H1 (cell line): Measurements from ENCODE around the gene SUZ12. TPM values are rescaled to one million over a fixed set of nuclear protein-coding genes. Genes with fewer than 3 reads are reported as not detected.
A peak's percentile ranks its signal among the peaks of the same experiment; 100 is the strongest.
"Not testable (repeated sequence)": the region's sequence is repeated elsewhere in the genome, so short reads cannot be mapped to it uniquely, and the experiment has no call there.

Source experiments
- CTCF ChIA-PET: fragments of 300-600 bp; sonication (Branson Sonifier 250); formaldehyde crosslinking; loops from one replicate; lab custom pipeline; 2021; ENCODE audit not compliant: partially characterized antibody; lab: Charles Lee
- POLR2A ChIA-PET: fragments of 300-600 bp; sonication (Branson Sonifier 250); formaldehyde crosslinking; loops from one replicate; lab custom pipeline; 2021; ENCODE audit warnings: inconsistent platforms; ENCODE audit not compliant: partially characterized antibody; lab: Charles Lee
- DNase-seq, 2 experiments: peaks; one replicate each; pipeline versions ENCODE4 v3.0.0 to v3.0.0-alpha.2; 2010 to 2022; ENCODE audit warnings: low spot score in 2 of 2, low read depth in 1 of 2, mixed read lengths in 1 of 2
- FAIRE-seq: peaks from 2 replicates; lab custom pipeline; 2011; peaks lifted over from hg19 to GRCh38; lab: Jason Lieb, UNC
- H2AFZ ChIP-seq: 2 replicates; pipeline ENCODE4 v1.8.1; 2012; ENCODE audit warnings: low read length, inconsistent platforms
- H2AK5ac ChIP-seq: 2 replicates; pipeline ENCODE4 v1.6.1; 2013; ENCODE audit warnings: low read depth, low read length
- H2BK120ac ChIP-seq: replicated peaks from 2 replicates; pipeline ENCODE3; 2013; ENCODE audit warnings: low read depth, low read length, inconsistent platforms
- H2BK12ac ChIP-seq: 2 replicates; pipeline ENCODE4 v1.6.1; 2013; ENCODE audit warnings: low read depth, low read length
- H2BK15ac ChIP-seq: 2 replicates; pipeline ENCODE4 v1.6.1; 2013; ENCODE audit warnings: low read length
- H2BK20ac ChIP-seq: 2 replicates; pipeline ENCODE4 v1.6.1; 2013; ENCODE audit warnings: low read length
- H2BK5ac ChIP-seq: 2 replicates; pipeline ENCODE4 v1.6.1; 2013; ENCODE audit warnings: low read depth, low read length
- H3K14ac ChIP-seq: 2 replicates; pipeline ENCODE4 v1.6.1; 2013; ENCODE audit warnings: inconsistent platforms; ENCODE audit not compliant: insufficient read length
- H3K18ac ChIP-seq: 2 replicates; pipeline ENCODE4 v1.6.1; 2013; ENCODE audit warnings: low read length; ENCODE audit errors: extremely low read depth
- H3K23ac ChIP-seq: 2 replicates; pipeline ENCODE4 v1.6.1; 2013; ENCODE audit warnings: inconsistent platforms; ENCODE audit not compliant: insufficient read length
- H3K23me2 ChIP-seq: 2 replicates; pipeline ENCODE4 v1.6.1; 2013; ENCODE audit warnings: low read depth, low read length
- H3K27ac ChIP-seq: 2 replicates; pipeline ENCODE4 v1.6.1; 2011; ENCODE audit warnings: low read depth, low read length, inconsistent platforms
- H3K27me3 ChIP-seq, 4 experiments: replicated peaks in 1 of 4; 1 replicate in 1 of 4; 2 replicates in 3 of 4; pipeline versions ENCODE4 v1.6.1 to v1.8.1; 2011 to 2013; ENCODE audit warnings: low read length in 3 of 4, mild to moderate bottlenecking in 3 of 4, inconsistent platforms in 2 of 4, mixed read lengths in 2 of 4, moderate library complexity in 1 of 4; ENCODE audit not compliant: control insufficient read depth in 3 of 4, insufficient read depth in 3 of 4; ENCODE audit errors: extremely low read depth in 1 of 4
- H3K36me3 ChIP-seq, 4 experiments: 2 replicates each; pipeline versions ENCODE4 v1.6.1 to v1.8.1; 2011 to 2013; ENCODE audit warnings: mild to moderate bottlenecking in 4 of 4, low read length in 3 of 4, moderate library complexity in 2 of 4, control low read depth in 1 of 4, inconsistent platforms in 1 of 4; ENCODE audit not compliant: insufficient read depth in 4 of 4, control insufficient read depth in 2 of 4
- H3K4ac ChIP-seq: replicated peaks from 2 replicates; pipeline ENCODE3; 2013; ENCODE audit warnings: low read length, low read depth, mixed read lengths, inconsistent platforms; ENCODE audit not compliant: insufficient read length
- H3K4me1 ChIP-seq, 4 experiments: replicated peaks in 1 of 4; 1 replicate in 1 of 4; 2 replicates in 3 of 4; pipeline versions ENCODE4 v1.6.1 to v1.8.1; 2011 to 2013; ENCODE audit warnings: low read length in 3 of 4, inconsistent platforms in 2 of 4, mixed read lengths in 1 of 4; ENCODE audit not compliant: insufficient read depth in 4 of 4, control insufficient read depth in 3 of 4
- H3K4me2 ChIP-seq, 2 experiments: 2 replicates each; pipeline versions ENCODE4 v1.6.1 to v1.8.1; 2011 to 2013; ENCODE audit warnings: low read depth in 2 of 2, low read length in 2 of 2, control low read depth in 1 of 2, inconsistent platforms in 1 of 2, mild to moderate bottlenecking in 1 of 2; ENCODE audit not compliant: insufficient read depth in 1 of 2
- H3K4me3 ChIP-seq, 4 experiments: fragments of 200-600, 300-600 bp in 1 of 4; sonication (generic), shearing (Covaris generic), sonication (Bioruptor Twin) in 1 of 4; 2 replicates each; pipeline versions ENCODE4 v1.5.1 to v1.8.1; 2011 to 2016; ENCODE audit warnings: low read length in 4 of 4, low read depth in 3 of 4, control low read depth in 2 of 4, inconsistent platforms in 2 of 4, mild to moderate bottlenecking in 2 of 4, mixed read lengths in 1 of 4, moderate library complexity in 1 of 4; ENCODE audit not compliant: insufficient read depth in 2 of 4; ENCODE audit errors: extremely low read depth in 1 of 4
- H3K56ac ChIP-seq: replicated peaks from 2 replicates; pipeline ENCODE3; 2013; ENCODE audit warnings: low read depth, mild to moderate bottlenecking, mixed read lengths, low read length, inconsistent platforms; ENCODE audit not compliant: insufficient read length
- H3K79me1 ChIP-seq: 2 replicates; pipeline ENCODE4 v1.6.1; 2013; ENCODE audit warnings: low read depth, low read length, control low read depth
- H3K79me2 ChIP-seq, 2 experiments: 2 replicates each; pipeline versions ENCODE4 v1.6.1 to v1.8.1; 2012 to 2013; ENCODE audit warnings: low read length in 2 of 2, mild to moderate bottlenecking in 2 of 2, inconsistent platforms in 1 of 2; ENCODE audit not compliant: insufficient read depth in 2 of 2, control insufficient read depth in 1 of 2
- H3K9ac ChIP-seq, 4 experiments: replicated peaks in 1 of 4; 1 replicate in 1 of 4; 2 replicates in 3 of 4; pipeline versions ENCODE4 v1.6.1 to v1.8.1; 2011 to 2013; ENCODE audit warnings: low read depth in 3 of 4, low read length in 3 of 4, control low read depth in 2 of 4, mild to moderate bottlenecking in 2 of 4, moderate library complexity in 2 of 4, inconsistent platforms in 1 of 4; ENCODE audit errors: extremely low read depth in 1 of 4
- H3K9me3 ChIP-seq, 2 experiments: 2 replicates each; pipeline versions ENCODE4 v1.6.1 to v1.8.1; 2012 to 2013; ENCODE audit warnings: mild to moderate bottlenecking in 2 of 2, moderate library complexity in 2 of 2, control low read depth in 1 of 2, inconsistent platforms in 1 of 2, low read depth in 1 of 2, low read length in 1 of 2, mixed read lengths in 1 of 2; ENCODE audit not compliant: insufficient read depth in 2 of 2
- H4K20me1 ChIP-seq, 2 experiments: replicated peaks in 1 of 2; 2 replicates each; pipeline versions ENCODE3 to v1.8.1; 2011 to 2013; ENCODE audit warnings: inconsistent platforms in 2 of 2, low read length in 2 of 2, mild to moderate bottlenecking in 1 of 2; ENCODE audit not compliant: insufficient read depth in 2 of 2, control insufficient read depth in 1 of 2
- H4K5ac ChIP-seq: 2 replicates; pipeline ENCODE4 v1.6.1; 2013; ENCODE audit warnings: low read length, low read depth, mixed read lengths, inconsistent platforms; ENCODE audit not compliant: insufficient read length
- H4K8ac ChIP-seq: 2 replicates; pipeline ENCODE4 v1.8.0; 2013; ENCODE audit warnings: mild to moderate bottlenecking, moderate library complexity, low read length, inconsistent platforms; ENCODE audit not compliant: insufficient read depth; ENCODE audit errors: extremely low read depth
- H4K91ac ChIP-seq: replicated peaks from 2 replicates; pipeline ENCODE3; 2013; ENCODE audit warnings: low read length, mixed read lengths, inconsistent platforms; ENCODE audit not compliant: insufficient read length
- WGBS, 2 experiments: shearing (Covaris generic) in 1 of 2; methylation state at CpG; one replicate each; pipeline versions ENCODE4 v1.1.6 to v1.1.7; 2013 to 2015; ENCODE audit warnings: low lambda C conversion rate in 2 of 2, mixed read lengths in 2 of 2, inconsistent platforms in 1 of 2, low coverage in 1 of 2, missing lambda C conversion rate in 1 of 2; ENCODE audit not compliant: insufficient replicate concordance in 2 of 2, insufficient coverage in 1 of 2, insufficient read length in 1 of 2; ENCODE audit errors: extremely low coverage in 1 of 2, missing lambda C conversion rate in 1 of 2; 5-methylcytosine and 5-hydroxymethylcytosine counted together
- polyA plus RNA-seq, 7 experiments: library from polyadenylated mRNA; depleted of rRNA in 3 of 7; stranded (reverse) in 5 of 7; unstranded in 2 of 7; fragments of >200 nt in 5 of 7; fragments of 200-250 nt in 2 of 7; gene quantifications; 1 replicate in 5 of 7; 2 replicates in 1 of 7; 4 replicates in 1 of 7; pipeline versions ENCODE4 v1.2.1 to v1.2.3, GENCODE V29; 2011 to 2013; ENCODE audit warnings: missing spikeins in 2 of 7, mixed read lengths in 2 of 7
- total RNA-seq: library from RNA; stranded (reverse); fragmentation: NEBNext Ultra II Directional; extraction: Animal tissue kit (Norgen Biotek cat#: 25700); gene quantifications from 2 replicates; pipeline ENCODE4 v1.2.1, GENCODE V29; 2021

The SUZ12 gene
- total and polyA plus RNA-seq, 2 of the 8 experiments (the other 6 are each of a cell fraction or from before 2014, with no cell fraction given), result 9.1 to 34.6 TPM

- H3K79me1 ChIP-seq, H2BK20ac ChIP-seq, CTCF ChIA-PET, H2BK15ac ChIP-seq, H3K4me1 ChIP-seq, H3K36me3 ChIP-seq, H3K4me3 ChIP-seq, H3K4me2 ChIP-seq, H2BK120ac ChIP-seq, H4K91ac ChIP-seq, H4K8ac ChIP-seq, H2AFZ ChIP-seq, H3K4ac ChIP-seq, DNase-seq, H3K9me3 ChIP-seq, H3K9ac ChIP-seq, FAIRE-seq, H4K5ac ChIP-seq, H3K79me2 ChIP-seq, H3K56ac ChIP-seq, H3K27ac ChIP-seq, H4K20me1 ChIP-seq, H3K14ac ChIP-seq, H3K27me3 ChIP-seq, H3K23ac ChIP-seq, POLR2A ChIA-PET, H3K23me2 ChIP-seq: not testable (repeated sequence)
- peak overlapping the region; percentile 94 for H2BK5ac ChIP-seq
- WGBS, 2 experiments, result 71% methylated on average over 4 of the region's 4 CpGs; no CpG with 5 or more reads in 1 of the 2 experiments
- peak overlapping the region; percentile 99 for H2AK5ac ChIP-seq
- H3K18ac ChIP-seq, result peak overlapping the region; percentile 9; the same call in 1 of the 2 replicates
- peak overlapping the region; percentile 68; the same call in 1 of the 2 replicates for H2BK12ac ChIP-seq
These were observed 90.5 kb downstream of the SUZ12 start for GRCh38 chr17:32027271-32027670.
